AG09319 (cell line): ENCODE data around the gene RPS28.

Experiments
- DNase-seq: peaks from one replicate; pipeline ENCODE4 v3.0.0-alpha.2; 2010; ENCODE audit warnings: low read depth; ENCODE audit errors: extremely low read depth
- TF ChIP-seq, protein P1 (sequence below): IDR thresholded peaks from 2 replicates; pipeline ENCODE4 v1.5.1; 2011; ENCODE audit warnings: low read depth, mild to moderate bottlenecking, inconsistent platforms, low read length, moderate library complexity

The RPS28 gene

GRCh38 chr19:8334458-8335342 lies 13.4 kb downstream of the RPS28 start:
- TF ChIP-seq, protein P1, sequence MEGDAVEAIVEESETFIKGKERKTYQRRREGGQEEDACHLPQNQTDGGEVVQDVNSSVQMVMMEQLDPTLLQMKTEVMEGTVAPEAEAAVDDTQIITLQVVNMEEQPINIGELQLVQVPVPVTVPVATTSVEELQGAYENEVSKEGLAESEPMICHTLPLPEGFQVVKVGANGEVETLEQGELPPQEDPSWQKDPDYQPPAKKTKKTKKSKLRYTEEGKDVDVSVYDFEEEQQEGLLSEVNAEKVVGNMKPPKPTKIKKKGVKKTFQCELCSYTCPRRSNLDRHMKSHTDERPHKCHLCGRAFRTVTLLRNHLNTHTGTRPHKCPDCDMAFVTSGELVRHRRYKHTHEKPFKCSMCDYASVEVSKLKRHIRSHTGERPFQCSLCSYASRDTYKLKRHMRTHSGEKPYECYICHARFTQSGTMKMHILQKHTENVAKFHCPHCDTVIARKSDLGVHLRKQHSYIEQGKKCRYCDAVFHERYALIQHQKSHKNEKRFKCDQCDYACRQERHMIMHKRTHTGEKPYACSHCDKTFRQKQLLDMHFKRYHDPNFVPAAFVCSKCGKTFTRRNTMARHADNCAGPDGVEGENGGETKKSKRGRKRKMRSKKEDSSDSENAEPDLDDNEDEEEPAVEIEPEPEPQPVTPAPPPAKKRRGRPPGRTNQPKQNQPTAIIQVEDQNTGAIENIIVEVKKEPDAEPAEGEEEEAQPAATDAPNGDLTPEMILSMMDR, result no peak
- no peak for DNase-seq

DNA sequence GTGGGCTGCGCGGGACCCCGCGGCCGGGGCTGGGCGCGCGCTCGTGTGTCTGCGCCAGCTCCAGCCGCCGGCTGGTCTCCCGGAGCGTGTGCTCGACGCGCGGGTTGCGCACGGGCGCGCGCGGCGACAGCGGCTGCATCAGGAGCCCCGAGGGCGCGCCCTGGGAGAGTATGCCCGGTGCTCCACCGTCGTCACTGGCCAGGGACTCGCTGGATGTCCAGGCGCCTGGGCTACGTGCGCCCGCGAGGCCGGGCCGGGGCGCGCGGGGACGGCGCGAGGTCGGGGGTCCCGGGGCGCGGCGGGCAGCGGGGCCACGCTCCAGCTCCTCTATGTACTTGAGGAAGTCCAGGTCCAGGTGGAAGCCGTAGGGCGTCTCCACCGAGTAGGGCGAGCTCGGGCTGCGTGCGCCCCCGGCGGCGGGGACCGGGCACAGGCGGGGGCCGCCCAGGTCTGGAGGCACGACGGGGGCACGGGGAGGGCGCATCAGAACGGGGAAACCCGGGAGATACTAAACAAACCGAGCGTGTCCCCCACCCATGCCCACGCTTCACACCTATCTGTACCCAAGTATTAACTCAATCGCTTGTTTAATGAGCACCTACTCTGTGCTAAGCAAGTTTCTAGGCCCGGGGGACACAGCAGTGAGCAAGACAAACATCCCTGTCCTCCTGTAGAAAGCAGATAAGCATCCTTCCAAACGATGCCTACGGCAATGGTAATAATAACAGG lies 14.2 kb downstream of the RPS28 start:
- TF ChIP-seq, protein P1, result no peak
- no peak for DNase-seq

GRCh38 chr19:8336072-8336569 lies 14.8 kb downstream of the RPS28 start:
- no peak for DNase-seq
- TF ChIP-seq, protein P1, result no peak

DNA sequence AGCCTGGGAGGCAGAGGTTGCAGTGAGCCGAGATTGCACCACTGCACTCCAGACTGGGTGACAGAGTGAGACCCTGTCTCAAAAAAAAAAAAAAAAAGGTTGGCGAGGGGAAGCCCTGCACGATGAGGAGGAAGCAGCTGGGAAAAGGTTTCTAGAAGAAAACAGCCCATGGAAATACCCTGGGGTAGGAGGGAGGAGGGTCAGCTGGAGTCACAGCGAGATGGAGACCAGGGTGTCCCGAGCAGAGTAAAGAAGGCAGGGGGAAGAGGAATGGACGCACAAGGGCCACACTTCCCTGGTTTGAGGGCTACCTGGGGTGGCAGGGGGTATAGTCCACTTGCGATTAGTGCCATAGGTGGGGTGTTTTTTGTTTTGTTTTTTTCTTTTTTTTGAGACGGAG lies 15.4 kb downstream of the RPS28 start:
- DNase-seq, result no peak
- TF ChIP-seq, protein P1, result no peak

- no peak for DNase-seq
- TF ChIP-seq, protein P1, result no peak
Observed at GRCh38 chr19:8337728-8338127, 16.4 kb downstream of the RPS28 start.

DNA sequence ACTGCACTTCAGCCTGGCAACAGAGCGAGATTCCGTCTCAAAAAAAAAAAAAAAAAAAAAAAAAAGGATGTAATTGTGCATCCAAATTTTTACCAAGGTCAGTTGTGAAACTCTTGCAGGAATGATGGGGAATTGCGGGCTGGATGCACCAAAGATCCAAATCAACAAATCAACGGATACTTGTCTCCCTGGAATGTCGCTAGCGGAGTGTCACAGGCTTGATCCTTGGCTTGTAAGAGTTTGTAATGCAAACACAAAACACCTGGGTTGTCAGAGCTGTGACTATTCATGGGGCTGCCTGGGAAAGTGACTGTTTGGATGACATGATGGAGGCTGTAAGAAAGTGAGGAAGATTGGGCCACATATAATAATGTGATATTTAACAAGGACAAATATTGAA lies 17.5 kb downstream of the RPS28 start:
- DNase-seq, result no peak
- TF ChIP-seq, protein P1, result no peak
